Panc1 (cell line): ENCODE measurements around the gene SSBP3. TPM values are rescaled to one million over a fixed set of nuclear protein-coding genes. Genes with fewer than 3 reads are reported as not detected.

Experiments used
- ATAC-seq: fragments of 200-7000 bp; cut with Tn5 transposase; 2 replicates; pipeline ENCODE4 v1.9.1; 2020; ENCODE audit warnings: mild to moderate bottlenecking, moderate library complexity
- BruUV-seq: library from RNA; stranded (reverse); fragments of 400-500 nt; replicated peaks from 2 replicates; lab custom pipeline; 2021; lab: Mats Ljungman, UMichigan
- CTCF ChIA-PET: fragments of 300-600 bp; sonication (Branson Sonifier 250); formaldehyde crosslinking; loops from one replicate; lab custom pipeline; 2022; ENCODE audit warnings: antibody characterized with exemption; lab: Charles Lee
- POLR2A ChIA-PET: fragments of 300-600 bp; sonication (Branson Sonifier 250); formaldehyde crosslinking; loops from one replicate; lab custom pipeline; 2022; ENCODE audit warnings: antibody characterized with exemption; lab: Charles Lee
- DNase-seq: peaks from one replicate; pipeline ENCODE4 v3.0.0-alpha.2; 2010; ENCODE audit warnings: low read depth, low spot score
- H3K27ac ChIP-seq: 2 replicates; pipeline ENCODE4 v1.5.1; 2011; ENCODE audit warnings: mild to moderate bottlenecking, low read length, inconsistent platforms
- H3K27me3 ChIP-seq: fragments of 200-500 bp; sonication (Bioruptor generic); 2 replicates; pipeline ENCODE4 v1.6.0; 2014; ENCODE audit warnings: low read length, inconsistent platforms; ENCODE audit not compliant: control insufficient read depth, insufficient read depth
- H3K36me3 ChIP-seq: fragments of 200-500 bp; sonication (Bioruptor generic); 2 replicates; pipeline ENCODE4 v1.5.1; 2014; ENCODE audit warnings: inconsistent platforms, mild to moderate bottlenecking, low read length, moderate library complexity; ENCODE audit not compliant: control insufficient read depth, insufficient read depth
- H3K4me1 ChIP-seq: 2 replicates; pipeline ENCODE4 v1.5.1; 2011; ENCODE audit warnings: inconsistent platforms, mild to moderate bottlenecking, low read length, moderate library complexity; ENCODE audit not compliant: control insufficient read depth, insufficient read depth
- H3K4me3 ChIP-seq, 2 experiments: 2 replicates each; pipeline ENCODE4 v1.5.1; 2011 to 2012; ENCODE audit warnings: low read depth in 2 of 2, low read length in 2 of 2, mild to moderate bottlenecking in 2 of 2, inconsistent platforms in 1 of 2, moderate library complexity in 1 of 2
- H3K9me3 ChIP-seq: fragments of 200-500 bp; sonication (Bioruptor generic); 2 replicates; pipeline ENCODE4 v1.5.1; 2014; ENCODE audit warnings: low read depth, mild to moderate bottlenecking, inconsistent platforms, low read length, moderate library complexity; ENCODE audit not compliant: control insufficient read depth, insufficient read depth
- POLR2AphosphoS5 ChIP-seq: IDR thresholded peaks from 2 replicates; pipeline ENCODE4 v1.6.1; 2012; ENCODE audit warnings: mild to moderate bottlenecking, low read depth, low read length, moderate library complexity
- SIN3A ChIP-seq: IDR thresholded peaks from 2 replicates; pipeline ENCODE4 v1.6.1; 2012; ENCODE audit warnings: low read depth, mild to moderate bottlenecking, low read length, moderate library complexity, borderline replicate concordance; ENCODE audit not compliant: insufficient read depth
- TCF7L2 ChIP-seq: IDR thresholded peaks from 2 replicates; pipeline ENCODE4 v1.6.1; 2011; ENCODE audit warnings: mild to moderate bottlenecking, low read depth, low read length, inconsistent platforms
- in situ Hi-C: cut with HindIII; loops from 2 replicates; pipeline ENCODE4 v1.10.0; 2016; ENCODE audit warnings: low sequenced_read_pairs, low pct_unique_long_range_greater_than_20kb
- intact Hi-C: fragments of 100-400 bp; cut with micrococcal nuclease; formaldehyde crosslinking; loops from one replicate; pipeline ENCODE4 v1.10.0; 2022; ENCODE audit not compliant: unreplicated experiment
- total RNA-seq: library from RNA; stranded (reverse); gene quantifications from one replicate; pipeline ENCODE4 v1.2.1, GENCODE V29; 2021; ENCODE audit not compliant: unreplicated experiment
- TF ChIP-seq, protein P1 (sequence below): fragments of 450-650 bp; IDR thresholded peaks from 2 replicates; pipeline ENCODE4 v1.5.1; 2017; ENCODE audit warnings: mild to moderate bottlenecking
- TF ChIP-seq, protein P2 (sequence below), 2 experiments: IDR thresholded peaks; 2 replicates each; pipeline ENCODE4 v1.6.1; 2011 to 2012; ENCODE audit warnings: low read depth in 2 of 2, control low read depth in 1 of 2, low read length in 1 of 2, mild to moderate bottlenecking in 1 of 2, moderate library complexity in 1 of 2; ENCODE audit not compliant: insufficient read depth in 1 of 2

The SSBP3 gene
- total RNA-seq, 1 experiment from 2014 or later = 22.5 TPM

DNA sequence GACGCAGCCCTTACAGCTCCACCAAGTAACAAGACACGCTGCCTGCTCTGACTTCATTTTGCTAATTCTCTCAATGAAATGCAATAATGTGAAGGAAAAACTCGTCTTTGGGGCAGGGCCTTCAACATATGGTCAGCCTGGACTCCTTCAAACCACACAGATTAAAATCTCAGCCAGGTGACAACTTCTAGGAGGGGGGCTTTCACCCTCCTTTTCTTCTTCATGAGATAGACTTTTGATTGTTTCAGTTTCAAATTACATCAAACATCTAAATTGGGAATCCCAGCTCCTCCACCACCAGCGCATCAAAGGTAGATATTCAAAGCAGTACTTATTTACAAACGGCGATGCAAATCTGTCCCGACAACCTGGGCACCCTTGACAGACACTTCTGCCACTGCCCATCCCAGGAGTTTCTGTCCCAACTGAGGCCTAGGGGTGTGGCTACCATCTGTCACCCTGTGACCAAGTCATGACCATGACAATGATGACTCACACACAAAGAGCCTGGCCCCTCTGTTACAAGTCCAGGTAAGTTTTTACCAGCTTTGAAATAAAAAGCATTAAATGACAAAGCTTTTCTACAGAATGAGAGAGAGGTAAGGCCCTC is 29.7 kb downstream of the SSBP3 start:
- DNase-seq (no peak), ATAC-seq (no peak)
- in situ Hi-C loops (no loop called here), intact Hi-C loops (no loop called here)
- CTCF ChIA-PET = no interaction called here
- Histone ChIP-seq H3K9me3 (no peaks in the 10 kb centered on the region), H3K27ac (no peak overlapping the region), H3K36me3 (no peaks in the 10 kb centered on the region), H3K4me1 (no peaks in the 10 kb centered on the region), H3K4me3 (no peak overlapping the region), H3K27me3 (no peaks in the 10 kb centered on the region)
- TF ChIP-seq, protein P1, sequence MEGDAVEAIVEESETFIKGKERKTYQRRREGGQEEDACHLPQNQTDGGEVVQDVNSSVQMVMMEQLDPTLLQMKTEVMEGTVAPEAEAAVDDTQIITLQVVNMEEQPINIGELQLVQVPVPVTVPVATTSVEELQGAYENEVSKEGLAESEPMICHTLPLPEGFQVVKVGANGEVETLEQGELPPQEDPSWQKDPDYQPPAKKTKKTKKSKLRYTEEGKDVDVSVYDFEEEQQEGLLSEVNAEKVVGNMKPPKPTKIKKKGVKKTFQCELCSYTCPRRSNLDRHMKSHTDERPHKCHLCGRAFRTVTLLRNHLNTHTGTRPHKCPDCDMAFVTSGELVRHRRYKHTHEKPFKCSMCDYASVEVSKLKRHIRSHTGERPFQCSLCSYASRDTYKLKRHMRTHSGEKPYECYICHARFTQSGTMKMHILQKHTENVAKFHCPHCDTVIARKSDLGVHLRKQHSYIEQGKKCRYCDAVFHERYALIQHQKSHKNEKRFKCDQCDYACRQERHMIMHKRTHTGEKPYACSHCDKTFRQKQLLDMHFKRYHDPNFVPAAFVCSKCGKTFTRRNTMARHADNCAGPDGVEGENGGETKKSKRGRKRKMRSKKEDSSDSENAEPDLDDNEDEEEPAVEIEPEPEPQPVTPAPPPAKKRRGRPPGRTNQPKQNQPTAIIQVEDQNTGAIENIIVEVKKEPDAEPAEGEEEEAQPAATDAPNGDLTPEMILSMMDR = no peak
- TF ChIP-seq POLR2AphosphoS5 (no peak), TCF7L2 (no peak), SIN3A (no peak)
- TF ChIP-seq, protein P2, sequence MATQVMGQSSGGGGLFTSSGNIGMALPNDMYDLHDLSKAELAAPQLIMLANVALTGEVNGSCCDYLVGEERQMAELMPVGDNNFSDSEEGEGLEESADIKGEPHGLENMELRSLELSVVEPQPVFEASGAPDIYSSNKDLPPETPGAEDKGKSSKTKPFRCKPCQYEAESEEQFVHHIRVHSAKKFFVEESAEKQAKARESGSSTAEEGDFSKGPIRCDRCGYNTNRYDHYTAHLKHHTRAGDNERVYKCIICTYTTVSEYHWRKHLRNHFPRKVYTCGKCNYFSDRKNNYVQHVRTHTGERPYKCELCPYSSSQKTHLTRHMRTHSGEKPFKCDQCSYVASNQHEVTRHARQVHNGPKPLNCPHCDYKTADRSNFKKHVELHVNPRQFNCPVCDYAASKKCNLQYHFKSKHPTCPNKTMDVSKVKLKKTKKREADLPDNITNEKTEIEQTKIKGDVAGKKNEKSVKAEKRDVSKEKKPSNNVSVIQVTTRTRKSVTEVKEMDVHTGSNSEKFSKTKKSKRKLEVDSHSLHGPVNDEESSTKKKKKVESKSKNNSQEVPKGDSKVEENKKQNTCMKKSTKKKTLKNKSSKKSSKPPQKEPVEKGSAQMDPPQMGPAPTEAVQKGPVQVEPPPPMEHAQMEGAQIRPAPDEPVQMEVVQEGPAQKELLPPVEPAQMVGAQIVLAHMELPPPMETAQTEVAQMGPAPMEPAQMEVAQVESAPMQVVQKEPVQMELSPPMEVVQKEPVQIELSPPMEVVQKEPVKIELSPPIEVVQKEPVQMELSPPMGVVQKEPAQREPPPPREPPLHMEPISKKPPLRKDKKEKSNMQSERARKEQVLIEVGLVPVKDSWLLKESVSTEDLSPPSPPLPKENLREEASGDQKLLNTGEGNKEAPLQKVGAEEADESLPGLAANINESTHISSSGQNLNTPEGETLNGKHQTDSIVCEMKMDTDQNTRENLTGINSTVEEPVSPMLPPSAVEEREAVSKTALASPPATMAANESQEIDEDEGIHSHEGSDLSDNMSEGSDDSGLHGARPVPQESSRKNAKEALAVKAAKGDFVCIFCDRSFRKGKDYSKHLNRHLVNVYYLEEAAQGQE (IDR thresholded peaks at IDR 0.05; ENCODE audit: insufficient read depth in 1 of 2, low read depth in 2 of 2, low read length in 1 of 2) = no peak
- POLR2A ChIA-PET = no interaction called here
- no TSS peak for BruUV-seq

DNA sequence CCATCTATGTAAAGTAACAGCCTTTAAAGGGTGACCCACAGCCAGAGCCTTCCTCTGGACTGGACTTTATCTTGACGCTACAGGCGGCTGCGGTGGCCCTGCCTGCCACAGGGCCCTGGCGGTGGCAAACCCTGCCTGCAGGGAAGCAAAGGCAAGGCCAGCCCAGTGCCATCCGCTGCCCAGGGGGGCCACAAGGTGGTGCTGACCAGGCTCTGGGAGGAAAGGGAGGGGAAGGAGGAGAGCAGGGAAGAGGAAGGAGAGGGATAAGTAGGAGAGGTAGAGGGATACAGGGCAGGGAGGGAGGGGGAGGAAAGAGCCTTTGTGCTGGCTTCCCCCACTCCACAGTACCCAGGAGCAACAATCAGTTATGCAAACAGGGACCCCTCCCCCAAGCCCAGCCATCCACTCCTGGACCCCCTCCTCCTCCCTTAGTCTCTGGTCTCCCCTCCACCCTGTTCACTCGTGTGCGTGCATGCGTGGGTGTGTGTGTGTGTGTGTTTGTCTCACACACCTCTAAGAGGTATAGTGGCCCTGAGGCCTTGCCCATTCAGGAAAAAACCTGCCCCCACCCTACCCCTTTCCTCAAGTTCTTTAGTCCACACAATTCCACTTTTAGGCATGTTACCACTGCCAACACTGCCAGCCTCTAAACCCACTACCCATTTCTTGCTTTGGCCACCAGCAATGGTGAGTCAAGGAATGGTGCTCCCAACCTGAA is 30.3 kb downstream of the SSBP3 start:
- BruUV-seq = no TSS peak
- ATAC-seq = peak; percentile 55; the same call in 1 of the 2 replicates
- H3K27me3 ChIP-seq = no peaks in the 10 kb centered on the region
- H3K9me3 ChIP-seq = no peaks in the 10 kb centered on the region
- intact Hi-C loops = no loop called here
- no peak for DNase-seq
- in situ Hi-C loops = no loop called here
- H3K4me3 ChIP-seq = no peak overlapping the region
- no peak for TF ChIP-seq SIN3A
- no peak for TF ChIP-seq POLR2AphosphoS5
- no peak for TF ChIP-seq TCF7L2
- TF ChIP-seq, protein P2 (IDR thresholded peaks at IDR 0.05; ENCODE audit: insufficient read depth in 1 of 2, low read depth in 2 of 2, low read length in 1 of 2) = no peak
- TF ChIP-seq, protein P1 = no peak
- POLR2A ChIA-PET = no interaction called here
- H3K27ac ChIP-seq = no peak overlapping the region
- CTCF ChIA-PET = no interaction called here
- no peaks in the 10 kb centered on the region for H3K4me1 ChIP-seq
- H3K36me3 ChIP-seq = no peaks in the 10 kb centered on the region
